HG03442 (cell line): ENCODE data around the gene AKT1S1.
"Not testable (repeated sequence)": the region's sequence is repeated elsewhere in the genome, so short reads cannot be mapped to it uniquely, and the experiment has no call there.

Source experiments
- ATAC-seq: cut with Tn5 transposase; IDR thresholded peaks from one replicate; pipeline ENCODE4 v1.9.1; 2021; ENCODE audit warnings: mild to moderate bottlenecking, moderate library complexity; ENCODE audit not compliant: unreplicated experiment

Gene AKT1S1

DNA sequence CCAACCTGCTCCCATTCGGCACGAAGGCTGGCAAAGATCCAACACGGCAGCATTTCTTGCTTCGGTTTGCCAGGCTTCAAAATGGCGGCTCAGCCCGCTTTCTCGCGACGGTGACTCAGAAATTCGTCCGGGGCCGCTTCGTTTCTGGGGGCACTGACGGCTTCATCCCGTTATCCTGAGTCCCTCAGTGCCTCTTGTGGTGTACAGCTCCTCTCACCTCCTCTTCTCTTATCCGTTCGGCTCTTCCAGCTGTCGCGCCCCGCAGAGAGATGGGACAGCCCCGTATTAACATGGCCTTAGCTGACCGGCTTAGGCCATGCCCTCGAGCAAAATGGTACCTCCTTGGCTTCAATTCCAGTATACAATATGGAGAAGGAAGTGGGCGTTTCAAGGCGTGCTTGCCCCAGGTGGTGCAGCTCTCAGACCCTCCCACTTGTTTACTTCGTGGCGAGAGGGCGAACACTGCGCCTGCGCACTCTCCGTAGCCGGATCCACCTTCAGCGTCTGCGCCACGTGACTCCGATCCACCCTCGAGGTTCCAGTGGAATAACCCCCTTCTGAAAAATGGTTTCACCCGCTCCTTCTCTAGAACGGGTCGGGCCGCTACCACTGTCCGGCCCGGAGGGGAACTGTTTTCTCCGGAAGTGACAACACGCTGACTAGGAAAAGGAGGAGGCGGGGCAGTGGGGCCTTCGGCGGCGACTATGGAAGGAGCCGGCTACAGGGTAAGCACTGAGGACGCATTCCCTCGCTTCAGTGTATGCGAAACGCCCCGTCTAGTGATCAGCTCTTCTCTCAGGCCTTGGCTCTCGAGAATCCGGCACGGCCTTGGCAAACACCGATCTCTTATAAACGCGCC is at the start of gene AKT1S1, which contains the start of gene TBC1D17:
TSS of gene AKT1S1 (minus strand) at position 336 of the 859 bp plus-strand sequence. CDS start 4,060 bp downstream, outside the sequence.
TSS of gene TBC1D17 (plus strand) at position 683 of the 859 bp plus-strand sequence. CDS start at position 705, 22 bp downstream.
- peak; percentile 55 for ATAC-seq

DNA sequence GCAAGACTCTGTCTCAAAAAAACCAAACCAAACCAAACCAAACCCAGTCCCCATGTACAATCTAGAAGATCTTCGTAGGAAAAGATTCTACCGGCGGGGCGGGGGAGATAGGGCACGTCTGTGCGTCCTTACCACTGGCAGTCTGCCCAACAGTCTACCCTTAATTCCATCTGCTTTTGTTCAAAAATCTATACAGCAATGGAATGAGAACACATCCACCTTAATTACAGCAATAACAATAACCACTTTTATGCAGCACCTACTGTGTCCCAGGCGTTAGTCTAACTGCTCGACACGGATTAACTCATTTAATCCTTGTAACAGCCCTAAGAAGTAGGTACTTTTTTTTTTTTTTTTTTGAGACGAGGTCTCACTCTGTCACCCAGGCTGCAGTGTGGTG is 49.4 kb upstream of the AKT1S1 start:
- ATAC-seq: no peak

GRCh38 chr19:49925486-49925885 is 48.3 kb upstream of the AKT1S1 start:
- ATAC-seq: no peak

- ATAC-seq: not testable (repeated sequence)
These were observed 47.7 kb upstream of the AKT1S1 start for GRCh38 chr19:49924881-49925210.

GRCh38 chr19:49924004-49924880 is 47.1 kb upstream of the AKT1S1 start:
- ATAC-seq: no peak

DNA sequence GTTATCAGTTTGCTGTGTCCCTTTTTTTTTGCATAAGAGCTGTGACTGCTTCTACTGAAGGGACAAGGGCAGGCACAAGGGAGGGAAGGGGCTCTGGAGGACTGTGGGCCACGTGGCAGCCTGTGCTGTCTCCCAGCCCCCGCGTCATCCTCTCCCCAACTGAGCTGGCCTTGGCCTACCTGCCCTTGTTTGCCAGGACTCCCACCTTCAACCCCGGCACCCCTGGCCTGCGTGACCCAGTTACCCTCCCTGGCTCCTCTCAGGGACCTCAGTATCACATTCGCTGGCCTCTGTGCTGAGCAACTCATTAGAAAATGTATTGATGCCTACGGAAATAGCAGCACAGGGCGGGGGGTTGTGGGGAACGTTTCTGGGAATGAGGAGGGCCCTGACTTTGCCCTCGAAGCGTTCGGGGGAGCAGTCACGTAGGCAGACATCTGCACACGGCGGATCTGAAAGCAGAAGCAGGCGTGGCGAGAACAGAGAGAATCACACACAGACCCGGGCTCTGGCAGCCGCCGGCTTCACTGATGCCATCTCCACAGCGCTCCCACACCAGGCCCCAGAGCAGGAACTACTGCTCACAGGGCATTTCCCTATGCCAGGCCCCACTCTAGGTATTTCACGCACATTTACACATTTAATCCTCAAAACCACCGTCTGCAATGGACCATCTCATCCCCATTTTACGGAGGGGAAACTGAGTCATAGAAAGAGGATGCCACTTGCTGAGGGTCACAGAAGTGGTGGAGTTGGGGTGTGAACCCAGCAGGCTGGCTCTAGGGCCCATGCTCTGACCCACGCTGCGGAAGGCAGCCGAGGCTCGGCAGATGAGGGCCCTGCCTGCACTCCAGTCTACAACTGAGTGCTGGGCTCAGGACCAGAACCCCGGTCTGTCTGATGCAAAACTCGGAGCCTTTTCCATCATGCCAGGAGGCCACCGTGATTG is 46.2 kb upstream of the AKT1S1 start:
- no peak for ATAC-seq

GRCh38 chr19:49921871-49922795 is 45.0 kb upstream of the AKT1S1 start:
- ATAC-seq: no peak

DNA sequence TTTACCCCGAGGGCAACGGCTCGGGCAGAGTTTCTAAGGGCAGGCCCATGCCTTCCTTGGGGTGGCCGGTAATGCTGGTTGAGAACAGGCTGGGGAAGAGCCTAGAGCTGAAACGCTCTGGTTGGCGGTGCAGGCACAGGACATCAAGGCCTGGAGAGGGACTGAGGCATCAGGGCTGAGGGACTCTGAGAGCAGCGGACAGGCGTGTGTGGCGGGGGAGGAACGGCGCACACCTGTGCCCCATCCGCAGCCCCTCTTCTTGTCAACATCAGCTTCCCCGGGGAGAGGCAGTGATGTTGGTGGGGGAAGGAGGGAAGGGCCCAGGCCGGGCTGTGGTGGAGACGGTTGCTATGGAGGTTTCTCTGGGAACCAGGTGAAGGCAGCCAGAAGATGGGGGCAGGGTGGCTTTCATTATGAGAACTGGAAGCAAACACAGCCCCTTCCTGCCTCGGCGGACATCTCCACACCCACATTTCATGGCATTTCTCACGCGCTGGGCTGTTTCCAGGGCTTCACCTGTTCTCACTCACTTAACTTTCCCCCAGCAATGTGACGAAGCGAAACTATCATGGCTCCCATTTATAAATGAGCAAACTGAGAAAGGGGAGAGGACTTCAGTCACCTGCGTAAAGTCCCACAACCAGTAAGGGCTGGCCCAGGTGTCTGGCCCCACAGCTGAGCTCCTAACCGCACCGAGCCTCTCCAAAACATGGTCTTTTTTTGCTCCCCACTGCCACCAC is 43.6 kb upstream of the AKT1S1 start:
- ATAC-seq: no peak

GRCh38 chr19:49918089-49918488 is 40.9 kb upstream of the AKT1S1 start:
- no peak for ATAC-seq

GRCh38 chr19:49916839-49917733 is 39.9 kb upstream of the AKT1S1 start:
- ATAC-seq: no peak

- ATAC-seq: no peak
These were observed 38.1 kb upstream of the AKT1S1 start for GRCh38 chr19:49915271-49915670.

DNA sequence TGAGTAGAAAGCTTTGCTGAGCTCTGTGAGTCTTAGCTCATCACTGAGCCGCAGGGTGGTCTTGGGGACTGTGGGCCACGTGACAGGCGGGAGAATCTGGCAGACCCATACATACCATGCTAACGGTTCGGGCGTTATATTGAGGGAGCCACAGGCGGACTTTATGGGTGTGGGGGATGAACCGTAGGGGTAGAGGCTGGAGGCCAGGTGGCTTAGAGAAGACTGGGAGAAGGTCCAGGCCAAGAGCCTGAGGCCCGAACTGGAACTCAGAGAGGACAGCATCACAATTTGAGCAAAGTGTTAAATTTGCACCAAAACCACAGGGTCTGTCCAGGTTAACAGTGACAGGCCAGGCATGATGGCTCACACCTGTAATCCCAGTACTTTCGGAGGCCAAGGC is 36.6 kb upstream of the AKT1S1 start:
- no peak for ATAC-seq

DNA sequence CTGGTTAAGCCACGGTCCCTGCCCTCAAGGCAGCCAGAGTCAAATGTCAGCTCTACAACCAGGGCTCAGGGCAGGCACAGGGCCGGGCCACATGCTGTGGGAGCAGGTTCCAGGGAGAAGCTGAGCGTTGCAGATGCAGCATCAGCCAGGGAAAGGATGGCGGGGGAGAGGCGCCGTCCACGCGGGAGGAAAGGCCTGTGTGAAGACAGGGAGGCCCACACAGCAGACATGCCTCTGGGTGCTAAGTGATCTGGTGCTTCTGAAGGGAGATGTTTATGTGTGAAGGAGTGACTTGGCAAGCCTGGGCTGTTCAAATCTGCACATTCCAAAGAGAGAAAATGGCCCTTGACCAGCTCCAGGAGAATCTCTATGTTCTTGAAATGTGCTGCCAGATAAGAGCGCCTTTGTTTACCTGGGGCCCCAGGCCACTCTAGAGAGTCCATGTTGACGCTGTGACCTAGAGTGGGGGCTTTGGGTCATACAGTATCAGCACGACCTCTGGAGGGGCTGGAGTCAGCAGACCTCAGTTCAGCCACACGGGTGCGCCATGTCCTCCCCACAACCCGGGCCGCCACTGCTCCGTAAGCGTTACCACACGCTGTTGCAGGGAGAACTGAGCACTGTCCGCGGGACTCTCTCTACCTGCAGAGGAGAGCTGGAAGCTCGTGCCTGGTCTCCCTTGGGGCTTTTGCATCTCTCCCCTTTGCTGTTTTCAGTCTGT is 36.0 kb upstream of the AKT1S1 start:
- no peak for ATAC-seq

- peak; percentile 33 for ATAC-seq
These were observed 34.4 kb upstream of the AKT1S1 start for GRCh38 chr19:49911381-49912145.

GRCh38 chr19:49910179-49910578 is 33.0 kb upstream of the AKT1S1 start:
- no peak for ATAC-seq
